MV-4-11 (cell line): ENCODE results near the gene SYT2.

ENCODE experiments used
- DNase-seq: peaks from one replicate; lab custom pipeline; 2025; lab: John Stamatoyannopoulos, UW

SYT2 gene

DNA sequence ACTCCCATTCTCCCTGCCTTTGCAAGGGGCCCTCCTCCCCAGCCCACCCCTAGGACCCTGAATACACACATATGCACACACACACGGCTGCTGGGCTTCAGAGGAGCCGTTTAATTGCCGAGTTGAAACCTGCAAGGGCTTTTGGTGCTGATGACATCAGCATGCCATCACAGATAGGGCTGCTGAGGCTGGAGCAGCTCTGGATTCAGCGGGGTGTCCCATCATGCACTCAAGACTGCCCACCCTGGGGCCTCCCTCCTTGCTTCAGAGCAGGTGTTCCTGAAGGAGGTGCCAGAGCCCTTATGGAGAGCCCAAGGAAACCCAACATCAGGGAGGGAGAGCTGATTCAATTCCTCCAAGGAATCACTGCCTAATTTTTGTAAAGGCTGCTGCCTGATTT lies 5.7 kb downstream of the SYT2 start:
- DNase-seq, result no peak

DNA sequence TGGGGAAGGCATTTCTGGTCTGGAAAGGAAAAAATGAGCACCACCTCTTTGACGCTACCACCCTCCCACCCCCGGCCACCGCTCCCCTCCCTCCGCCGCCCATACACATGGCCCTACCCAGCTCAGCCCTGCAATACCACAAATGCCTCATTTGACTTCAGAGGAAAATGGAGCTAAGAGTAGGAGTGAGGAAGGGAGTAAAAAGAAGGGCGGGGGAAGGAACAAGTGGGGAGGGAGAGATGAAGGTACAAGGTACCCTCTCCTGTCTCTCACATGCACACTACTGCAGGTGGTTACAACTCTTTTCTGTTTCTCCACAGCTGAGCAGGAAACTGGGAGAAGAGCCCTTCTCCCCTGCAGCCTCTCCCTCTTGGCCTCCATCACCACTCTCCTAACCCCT lies 7.1 kb downstream of the SYT2 start:
- no peak for DNase-seq

DNA sequence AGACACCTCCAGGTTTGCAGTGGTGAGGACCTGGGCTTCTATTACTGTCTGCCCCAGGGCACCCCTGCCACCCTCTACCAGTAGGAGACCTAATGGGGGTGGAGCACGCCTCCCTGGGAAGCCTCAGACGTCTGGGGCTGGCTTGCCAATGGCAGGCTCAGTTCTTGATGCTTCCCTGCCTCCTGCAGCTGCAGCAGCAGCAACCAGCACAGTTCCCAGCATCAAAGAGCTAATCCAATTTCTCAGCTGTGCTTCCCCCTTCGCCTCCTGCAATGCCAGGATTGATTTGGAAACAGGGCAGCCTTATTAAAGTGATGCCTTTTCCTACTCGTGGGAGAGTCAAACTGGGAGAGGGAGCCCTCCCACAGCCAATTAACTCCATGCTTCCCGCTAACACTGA lies 8.2 kb downstream of the SYT2 start:
- DNase-seq, result no peak

DNA sequence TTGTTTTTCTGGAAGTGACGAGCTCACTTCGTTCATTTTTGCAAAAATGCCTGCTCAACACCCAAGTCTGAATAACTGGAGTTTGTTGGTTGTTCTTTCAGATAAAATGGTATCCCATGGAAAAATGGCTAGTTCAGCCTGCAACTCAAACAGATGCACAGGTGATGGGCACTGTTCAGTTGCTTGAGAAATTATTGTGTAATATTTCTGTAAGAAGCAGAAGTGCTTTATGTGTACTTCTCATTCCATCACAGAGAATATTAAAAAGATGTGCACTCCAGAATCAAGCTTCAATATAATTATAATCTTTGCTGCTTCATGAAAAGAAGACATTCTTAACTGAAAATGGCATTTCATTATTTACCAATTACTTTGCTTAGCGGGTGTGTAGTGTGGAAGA lies 9.1 kb downstream of the SYT2 start:
- DNase-seq, result peak; percentile 39

DNA sequence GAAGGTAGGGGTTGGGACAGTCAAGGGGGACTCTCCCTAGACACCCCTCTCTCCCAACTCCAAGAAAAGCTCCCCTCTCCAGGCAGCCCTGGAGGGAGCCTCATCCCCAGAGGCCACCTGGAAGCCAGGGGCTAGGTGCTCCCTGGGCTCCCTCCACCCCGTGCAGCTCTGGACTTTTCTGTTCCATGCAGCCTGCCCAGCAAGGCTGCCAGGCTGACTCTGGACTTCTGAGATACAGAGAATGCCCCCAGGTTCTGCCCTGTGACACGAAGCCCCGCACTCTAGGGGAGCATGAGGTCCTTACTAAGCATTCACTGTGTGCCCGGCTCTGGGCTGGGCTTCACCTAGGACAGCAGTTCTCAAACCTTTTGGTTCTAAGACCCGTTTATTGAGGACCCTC lies 10.2 kb downstream of the SYT2 start:
- DNase-seq, result no peak

DNA sequence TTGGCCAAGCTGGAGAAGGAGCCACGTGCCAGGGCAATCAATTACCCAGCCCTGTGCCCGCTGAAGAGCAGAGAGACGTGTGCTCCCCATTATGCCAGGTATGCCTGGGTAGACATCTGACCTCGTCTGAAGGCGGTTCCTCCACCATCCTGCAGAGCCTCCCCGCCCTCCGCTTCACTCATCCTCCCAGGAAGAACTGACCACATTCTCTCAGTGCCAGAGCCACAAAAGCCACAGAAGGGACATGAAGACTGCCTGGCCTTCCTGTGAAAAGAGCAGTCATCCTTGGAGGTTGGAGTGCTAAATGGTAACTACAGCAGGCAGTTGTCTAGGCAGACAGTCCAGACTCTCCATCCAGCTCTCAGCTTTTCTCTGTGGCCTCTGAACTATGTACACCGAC lies 12.0 kb downstream of the SYT2 start:
- peak; percentile 82 for DNase-seq

DNA sequence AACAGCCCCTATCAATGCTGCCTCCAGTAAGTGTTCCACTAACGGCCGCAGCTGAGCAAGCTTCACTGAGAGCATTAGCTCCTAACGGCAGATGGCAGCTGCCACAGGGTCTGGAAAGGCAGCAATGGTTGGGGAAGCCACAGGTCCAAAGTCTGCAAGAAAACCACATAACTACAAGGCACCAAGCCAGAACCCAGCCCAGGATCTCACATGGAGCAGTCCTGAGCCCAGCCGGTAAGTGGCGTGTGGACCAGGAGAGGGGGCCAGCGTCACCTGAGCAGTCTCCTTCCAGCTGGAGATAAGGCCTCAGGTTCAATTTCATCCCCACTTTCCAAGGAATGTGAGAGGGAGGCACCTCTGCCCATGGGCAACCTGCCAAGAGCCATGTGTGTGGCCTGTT lies 13.2 kb downstream of the SYT2 start:
- peak; percentile 34 for DNase-seq

DNA sequence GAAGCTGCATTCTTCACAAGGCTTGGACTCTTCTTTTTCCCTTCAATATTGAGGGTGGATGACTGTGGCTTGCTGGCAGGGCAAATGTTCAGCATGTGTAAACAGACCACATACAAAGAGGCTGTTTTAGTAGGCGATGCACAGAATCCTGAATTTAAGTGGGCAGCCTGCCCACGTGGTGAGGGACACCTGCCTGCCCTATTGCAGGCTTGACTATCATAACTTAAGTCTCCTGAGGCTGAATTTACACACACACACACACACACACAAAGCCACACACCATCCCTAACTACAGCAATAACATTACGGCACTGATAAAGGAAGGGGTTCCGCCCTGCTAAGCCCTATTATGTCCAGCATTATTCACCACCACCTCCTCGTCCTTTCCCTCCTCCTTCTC lies 15.9 kb downstream of the SYT2 start:
- no peak for DNase-seq

DNA sequence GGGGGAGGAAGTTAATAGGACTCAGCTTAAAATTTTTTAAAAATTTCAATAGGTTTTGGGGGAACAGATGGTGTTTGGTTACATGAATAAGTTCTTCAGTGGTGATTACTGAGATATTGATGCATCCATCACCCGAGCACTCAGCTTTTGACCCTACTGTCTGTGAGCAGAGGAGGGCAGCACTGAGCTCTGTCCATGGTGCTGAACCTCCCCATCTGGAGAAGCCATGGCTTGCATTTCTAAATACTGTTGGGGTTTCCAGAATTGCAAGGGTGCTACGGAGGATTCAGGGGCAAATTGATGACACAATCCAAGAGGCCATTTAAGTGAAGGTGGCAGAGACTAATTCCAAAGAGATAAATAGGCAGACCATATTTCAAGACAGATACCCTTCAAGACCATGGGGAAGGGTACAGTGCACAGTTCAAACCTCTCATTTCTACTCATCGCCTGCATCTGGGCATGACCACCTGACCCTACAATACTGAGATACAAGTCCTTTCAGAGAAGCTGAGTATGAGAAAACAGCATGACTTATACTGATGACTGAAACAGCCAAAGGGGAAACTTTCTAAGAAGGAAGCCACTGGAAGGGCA lies 17.2 kb downstream of the SYT2 start:
- DNase-seq, result peak; percentile 65

DNA sequence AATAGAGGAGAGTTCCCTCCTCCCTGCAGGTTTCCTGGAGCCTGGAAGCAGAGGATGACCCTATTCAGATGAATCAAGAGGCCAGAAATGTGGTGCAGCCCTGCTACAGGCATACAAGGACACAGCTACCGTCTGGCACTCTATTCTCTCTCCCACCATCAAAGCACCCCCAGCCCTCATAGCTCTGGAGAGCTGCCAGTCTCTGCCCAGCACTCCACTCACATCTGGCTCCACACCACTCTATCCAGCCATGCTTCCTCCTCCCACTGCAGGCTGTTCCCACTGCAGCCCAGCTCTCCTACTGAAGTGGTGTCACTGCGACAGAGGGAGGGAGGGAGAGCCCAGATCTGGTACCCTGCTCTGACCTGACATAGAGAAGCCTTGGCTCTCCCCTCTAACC lies 18.4 kb downstream of the SYT2 start:
- no peak for DNase-seq

DNA sequence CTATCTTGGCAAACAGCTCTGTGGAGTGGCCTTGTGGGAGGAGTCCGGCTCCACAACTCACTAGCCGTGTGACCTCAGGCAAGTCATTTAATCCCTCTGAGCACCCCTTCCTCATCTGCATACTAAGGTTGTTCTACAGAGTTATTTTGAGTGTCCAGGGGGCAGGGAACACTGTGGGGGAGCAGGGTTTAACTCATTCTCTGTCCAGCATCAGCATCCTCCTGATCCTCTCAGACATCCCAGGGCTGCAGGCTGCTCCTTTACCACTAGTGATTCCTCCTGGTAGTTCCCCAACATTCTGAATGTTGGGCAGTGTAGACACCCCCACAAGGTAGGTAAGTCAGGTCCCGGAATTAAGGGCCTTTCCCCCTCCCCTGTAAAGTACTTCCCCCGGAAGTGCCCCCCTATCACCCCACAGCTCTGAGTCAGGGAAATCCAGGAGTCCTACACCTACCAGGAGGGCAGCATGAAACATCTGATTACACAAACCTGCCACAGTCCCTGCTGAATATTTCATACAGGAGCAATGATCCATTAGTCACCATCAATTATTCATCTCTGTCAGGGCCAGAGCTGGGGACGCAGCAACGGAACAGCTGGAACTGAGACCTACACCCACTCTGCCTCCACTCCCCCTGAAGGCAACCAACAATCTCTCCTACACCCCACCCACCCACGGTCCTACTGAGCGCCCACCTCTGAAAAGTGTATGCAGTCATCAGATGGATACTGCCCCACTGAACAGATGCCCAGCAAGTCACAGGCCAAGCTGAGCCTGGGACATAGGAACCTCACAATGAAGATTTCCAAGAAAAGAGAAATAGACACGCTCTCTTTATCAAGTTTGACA lies 20.5 kb downstream of the SYT2 start:
- no peak for DNase-seq

DNA sequence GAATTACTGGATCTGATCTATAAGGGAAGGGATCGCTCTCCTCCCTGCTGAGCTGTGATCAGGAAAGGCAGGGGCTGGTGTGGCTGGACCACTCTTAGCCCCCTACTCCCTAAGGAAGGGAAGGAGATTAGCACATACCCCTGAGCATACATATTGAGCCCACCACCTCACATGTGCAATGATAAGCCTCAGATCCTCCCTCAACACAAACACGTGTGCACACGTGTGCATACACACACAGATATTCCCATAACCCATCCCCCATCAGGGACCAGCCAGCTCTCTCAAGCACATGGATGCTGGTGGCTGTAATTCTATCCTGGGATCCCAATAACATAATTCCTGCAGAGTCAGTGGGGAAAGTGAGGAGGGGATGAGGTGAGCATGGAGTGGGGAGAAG lies 21.2 kb downstream of the SYT2 start:
- DNase-seq, result no peak

DNA sequence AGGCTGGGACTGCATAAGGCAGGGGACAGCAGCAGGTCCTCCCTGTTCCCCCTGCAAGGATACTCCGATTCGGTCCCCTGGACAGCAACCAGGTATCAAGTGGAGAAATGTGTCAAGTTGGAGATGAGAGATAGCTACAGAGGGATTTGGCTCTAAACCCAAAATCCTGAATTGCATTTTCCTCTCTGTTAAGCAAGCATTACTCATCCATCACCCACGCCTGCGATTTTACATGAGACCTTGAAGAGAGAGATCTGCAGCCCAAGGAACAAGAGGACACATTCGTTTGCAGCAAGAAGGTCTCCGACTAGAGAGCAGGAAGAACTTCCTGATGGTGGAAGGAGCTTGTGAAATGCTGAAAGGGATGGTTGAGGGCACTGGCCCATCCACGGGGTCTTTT lies 21.9 kb downstream of the SYT2 start:
- DNase-seq, result no peak

DNA sequence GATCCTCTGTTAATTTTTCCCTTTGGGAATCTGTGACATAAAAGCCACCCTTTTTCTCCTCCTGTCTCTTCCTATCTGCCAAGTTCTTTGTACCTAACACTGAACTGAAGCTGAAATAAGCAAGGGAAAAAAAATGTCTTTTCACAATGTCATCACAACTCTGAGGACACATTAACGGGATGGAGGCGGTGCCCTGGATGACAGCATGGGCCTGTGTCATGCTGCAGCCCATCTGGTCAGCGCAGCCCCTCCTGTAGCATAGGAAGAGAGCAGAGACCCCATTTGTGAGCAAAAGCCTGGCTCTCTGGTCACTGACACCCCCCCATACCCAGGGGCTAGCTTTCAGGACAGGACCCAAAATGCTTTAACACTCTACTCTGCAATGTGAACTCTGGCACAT lies 22.5 kb downstream of the SYT2 start:
- DNase-seq, result no peak

DNA sequence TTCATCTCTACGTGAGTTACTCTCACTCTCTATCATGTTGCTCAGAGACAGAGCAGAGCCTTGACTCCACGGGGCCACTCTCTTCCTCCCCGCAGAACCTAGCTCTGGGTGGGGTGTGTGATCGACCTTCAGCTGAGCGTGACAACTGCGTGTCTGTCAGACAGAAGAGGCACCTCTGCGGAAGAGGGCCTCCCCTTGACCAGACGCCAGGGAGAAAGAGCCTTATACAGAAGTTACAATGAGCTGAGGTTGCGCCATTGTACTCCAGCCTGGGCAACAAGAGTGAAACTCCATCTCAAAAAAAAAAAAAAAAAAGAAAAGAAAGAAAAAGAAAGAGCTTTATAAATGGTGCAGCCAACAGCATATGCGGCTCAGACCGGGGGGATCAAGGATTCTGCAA lies 22.9 kb downstream of the SYT2 start:
- DNase-seq, result no peak

DNA sequence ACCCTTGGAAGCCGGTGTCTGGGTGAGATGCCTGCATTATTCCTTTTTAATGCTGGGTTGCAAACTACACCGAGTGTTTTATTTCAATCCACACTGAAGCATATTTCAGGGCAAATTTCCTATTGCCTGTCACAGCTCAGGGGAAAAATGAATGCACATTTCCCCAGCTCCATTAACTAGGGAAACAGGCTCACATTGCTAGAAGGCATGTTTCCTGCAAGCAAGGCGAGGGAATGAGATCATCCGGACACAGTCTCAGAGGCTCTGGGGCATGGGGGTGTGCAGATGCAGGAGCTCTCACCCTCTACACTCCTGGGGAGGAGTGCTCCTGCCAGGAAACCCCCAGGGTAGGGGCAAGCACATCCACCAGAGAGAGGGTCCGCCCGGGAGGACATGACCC lies 24.6 kb downstream of the SYT2 start:
- no peak for DNase-seq

DNA sequence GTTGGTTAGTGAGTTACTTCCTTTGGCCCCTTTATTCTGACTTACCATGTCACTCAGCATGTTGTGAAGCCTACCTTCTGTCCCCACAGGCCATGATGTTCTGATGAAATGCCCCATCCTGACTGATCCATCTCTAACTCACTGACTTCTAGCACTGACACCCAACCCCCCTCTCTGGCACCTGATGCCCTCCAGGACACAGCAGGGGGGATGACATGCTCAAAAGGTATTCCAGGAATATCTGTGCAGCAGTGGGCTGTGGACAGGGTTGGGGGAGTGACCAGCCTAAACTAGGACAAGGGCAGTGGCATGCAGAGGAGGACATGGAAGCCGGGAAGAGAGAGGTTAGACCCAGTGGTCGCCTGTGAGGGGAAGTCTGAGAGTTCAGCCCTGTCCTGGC lies 25.5 kb downstream of the SYT2 start:
- no peak for DNase-seq

DNA sequence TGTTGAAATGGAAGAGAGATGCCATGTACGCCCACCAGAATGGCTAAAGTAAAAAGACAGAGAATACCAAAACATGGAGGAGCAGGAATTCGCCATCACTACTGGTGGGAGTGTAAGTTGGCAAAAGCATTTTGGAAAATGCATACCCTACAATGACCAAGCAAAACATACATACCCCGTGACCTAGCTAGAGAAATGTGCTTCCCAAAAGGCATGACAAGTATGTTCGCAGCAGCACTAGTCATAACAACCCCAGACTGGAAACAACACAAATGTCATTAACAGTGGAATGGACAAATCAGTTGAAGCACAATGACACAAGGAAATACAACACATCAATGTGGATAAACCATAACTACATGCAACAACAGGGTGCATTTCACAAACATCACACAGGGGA lies 27.2 kb downstream of the SYT2 start:
- DNase-seq, result no peak

DNA sequence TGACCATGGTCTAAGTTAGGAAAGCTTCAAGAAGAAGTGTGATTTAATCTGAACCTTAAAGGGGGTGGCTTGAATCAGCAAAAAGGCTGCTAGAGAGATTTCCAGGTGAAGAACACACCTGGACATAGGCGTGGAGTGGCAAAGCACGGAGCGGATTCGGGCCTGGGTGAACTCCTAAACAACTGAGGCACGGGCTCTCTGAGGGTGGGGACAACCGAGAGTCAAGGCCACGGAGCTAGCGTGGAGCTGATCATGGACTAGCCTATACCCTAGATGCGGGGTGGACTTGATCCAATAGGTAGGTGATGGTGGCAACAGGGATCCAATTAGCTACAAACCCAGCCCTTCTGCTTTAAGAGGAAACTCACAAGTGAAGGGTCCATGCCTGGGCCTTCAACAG lies 27.8 kb downstream of the SYT2 start:
- no peak for DNase-seq

DNA sequence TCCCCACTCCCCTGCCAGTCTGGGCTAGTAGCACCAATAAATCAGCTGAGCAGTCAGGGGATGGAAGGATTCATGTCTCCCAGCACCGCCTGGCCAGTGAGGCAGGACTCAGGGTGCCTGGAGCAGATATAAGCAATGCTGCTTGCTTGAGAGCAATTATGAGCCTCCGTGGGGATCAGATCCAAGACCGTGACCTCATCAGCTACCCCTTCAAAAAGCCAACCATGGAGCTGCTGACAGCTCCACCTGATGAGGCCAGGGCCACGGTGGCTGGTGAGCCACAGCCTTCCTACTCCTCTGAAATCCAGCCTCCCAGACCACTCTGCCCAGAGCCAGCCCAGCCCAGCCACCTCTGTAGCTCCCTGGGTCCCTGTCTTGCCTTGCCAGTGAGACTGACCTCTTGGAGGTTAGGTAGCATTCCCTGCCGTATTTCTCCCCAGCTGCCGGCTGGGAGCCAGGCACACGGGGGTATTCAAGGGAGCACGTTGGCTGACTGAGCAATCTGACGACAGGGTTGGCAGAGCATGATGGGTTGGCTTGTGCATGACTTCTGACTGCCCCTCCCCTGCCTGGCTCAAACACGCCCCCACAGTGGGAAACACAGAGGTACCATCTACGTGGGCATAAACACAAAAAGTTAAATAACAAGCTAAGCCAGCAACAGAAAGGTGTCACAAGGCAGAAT lies 28.4 kb downstream of the SYT2 start:
- DNase-seq, result no peak

DNA sequence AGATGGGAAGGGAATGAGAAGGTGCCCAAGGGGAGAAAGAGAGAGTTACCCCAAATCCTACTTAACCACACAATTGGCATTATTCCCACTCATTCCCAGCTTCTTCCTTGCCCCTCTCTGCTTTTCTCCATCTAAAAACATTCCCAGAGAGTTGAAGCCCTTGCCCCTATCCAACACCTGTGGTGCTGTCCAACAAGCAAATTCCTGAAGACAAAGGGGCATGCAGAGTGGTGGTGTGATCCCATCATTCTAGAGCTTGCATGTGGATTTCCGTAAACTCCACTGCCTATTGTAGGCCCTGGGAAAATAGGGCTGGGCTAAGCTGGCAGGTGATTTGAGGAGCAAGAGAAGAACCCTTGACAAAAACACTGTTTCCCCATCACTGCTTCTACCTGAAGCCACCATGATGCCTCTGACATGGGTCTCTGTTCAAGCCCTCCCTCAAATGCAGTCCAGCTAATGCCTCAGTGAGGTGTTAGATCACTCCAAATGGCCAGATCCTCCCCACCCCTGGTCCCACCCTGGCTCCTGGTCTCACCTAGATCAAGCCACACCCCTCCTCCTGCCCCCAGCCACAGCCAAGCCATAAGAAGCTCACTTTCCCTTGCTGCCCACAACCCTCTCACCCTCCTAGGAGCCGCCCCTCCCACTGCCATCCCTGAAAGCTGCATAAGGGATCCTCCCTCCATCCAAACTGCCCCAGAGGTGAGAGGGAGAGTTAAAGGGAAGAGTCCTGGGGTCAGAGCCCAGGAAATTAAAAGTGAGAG lies 29.5 kb downstream of the SYT2 start:
- no peak for DNase-seq

DNA sequence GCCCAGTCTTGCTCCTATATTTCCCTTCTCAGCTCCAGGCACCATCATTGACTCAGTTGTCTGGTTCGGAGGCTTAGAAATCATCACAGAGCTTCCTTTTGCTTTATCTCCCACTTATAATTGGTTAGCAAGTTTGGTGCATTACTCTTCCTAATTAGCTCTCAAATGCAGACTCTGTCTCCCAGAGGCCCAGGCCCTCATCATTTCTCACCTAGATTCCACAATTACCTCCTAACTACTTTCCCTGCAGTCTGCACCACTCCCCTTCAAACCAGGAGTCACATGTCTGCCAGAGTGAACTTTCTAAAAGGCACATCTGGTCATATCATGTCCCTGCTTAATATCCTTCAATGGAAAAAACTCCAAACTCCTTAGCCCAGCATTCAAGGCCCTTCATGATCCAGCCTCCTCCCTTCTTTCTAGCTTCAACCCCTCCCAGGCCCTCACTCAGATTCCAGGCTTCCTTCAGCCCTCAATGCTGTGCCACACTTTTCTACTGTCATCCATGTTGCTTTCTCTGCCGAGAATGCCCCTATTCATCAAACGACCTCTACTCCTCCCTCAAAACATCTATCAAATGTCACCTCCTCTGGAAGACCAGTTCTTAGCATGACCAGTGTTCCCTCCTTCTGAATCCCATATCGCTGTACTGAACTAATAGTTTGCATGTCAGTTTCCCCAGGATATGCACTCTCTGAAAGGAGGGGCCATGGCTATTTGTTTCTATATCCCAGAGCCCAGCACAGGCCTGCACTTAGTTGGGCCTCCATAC lies 30.7 kb downstream of the SYT2 start:
- DNase-seq, result no peak
